Bone marrow (tissue), 2 donors: ENCODE data around the gene EIF5A.

Experiments
- DNase-seq, 2 donors: peaks; one replicate each; lab custom pipeline; 2025; lab: John Stamatoyannopoulos, UW

EIF5A gene

GRCh38 chr17:7285679-7286078 is 21.7 kb upstream of the EIF5A start:
- no peak for DNase-seq

- DNase-seq = no peak
These were observed 18.0 kb upstream of the EIF5A start for GRCh38 chr17:7289256-7290032.

- no peak for DNase-seq
These were observed 17.3 kb upstream of the EIF5A start for GRCh38 chr17:7290166-7290565.

GRCh38 chr17:7290685-7291084 is 16.7 kb upstream of the EIF5A start:
- no peak for DNase-seq

- no peak for DNase-seq
These were observed 15.2 kb upstream of the EIF5A start for GRCh38 chr17:7292194-7292593.

GRCh38 chr17:7292729-7293128 is 14.7 kb upstream of the EIF5A start:
- no peak for DNase-seq

- no peak for DNase-seq
These were observed 14.3 kb upstream of the EIF5A start for GRCh38 chr17:7293159-7293558.

GRCh38 chr17:7293816-7294613 is 13.4 kb upstream of the EIF5A start:
- no peak for DNase-seq

- no peak for DNase-seq
These were observed 12.7 kb upstream of the EIF5A start, which contains the start of gene YBX2 for GRCh38 chr17:7294614-7295153. TSS of gene YBX2 (minus strand) at chr17:7294639. CDS start at chr17:7294500, 139 bp downstream.

- DNase-seq = no peak
These were observed 11.9 kb upstream of the EIF5A start for GRCh38 chr17:7295230-7296180.

GRCh38 chr17:7296189-7296861 is 11.1 kb upstream of the EIF5A start:
- DNase-seq = peak; percentile 27 to 56

GRCh38 chr17:7304179-7304578 is 3.2 kb upstream of the EIF5A start:
- DNase-seq = no peak

GRCh38 chr17:7307686-7308624 is 527 bp downstream of the EIF5A start:
- no peak for DNase-seq

- peak; percentile 62 to 88 for DNase-seq
These were observed 1.4 kb downstream of the EIF5A start for GRCh38 chr17:7308625-7309433.

GRCh38 chr17:7309628-7310027 is 2.2 kb downstream of the EIF5A start:
- DNase-seq = no peak

GRCh38 chr17:7311110-7311705 is 3.8 kb downstream of the EIF5A start:
- DNase-seq = no peak

- no peak for DNase-seq
These were observed 5.1 kb downstream of the EIF5A start for GRCh38 chr17:7312432-7313087.
